GM18868 (cell line): ENCODE data around the gene CAMKV.
"Not testable (repeated sequence)": the region's sequence is repeated elsewhere in the genome, so short reads cannot be mapped to it uniquely, and the experiment has no call there.

Source experiments
- ATAC-seq: cut with Tn5 transposase; IDR thresholded peaks from one replicate; pipeline ENCODE4 v1.9.1; 2021; ENCODE audit warnings: mild to moderate bottlenecking, moderate library complexity; ENCODE audit not compliant: unreplicated experiment

Gene CAMKV

DNA sequence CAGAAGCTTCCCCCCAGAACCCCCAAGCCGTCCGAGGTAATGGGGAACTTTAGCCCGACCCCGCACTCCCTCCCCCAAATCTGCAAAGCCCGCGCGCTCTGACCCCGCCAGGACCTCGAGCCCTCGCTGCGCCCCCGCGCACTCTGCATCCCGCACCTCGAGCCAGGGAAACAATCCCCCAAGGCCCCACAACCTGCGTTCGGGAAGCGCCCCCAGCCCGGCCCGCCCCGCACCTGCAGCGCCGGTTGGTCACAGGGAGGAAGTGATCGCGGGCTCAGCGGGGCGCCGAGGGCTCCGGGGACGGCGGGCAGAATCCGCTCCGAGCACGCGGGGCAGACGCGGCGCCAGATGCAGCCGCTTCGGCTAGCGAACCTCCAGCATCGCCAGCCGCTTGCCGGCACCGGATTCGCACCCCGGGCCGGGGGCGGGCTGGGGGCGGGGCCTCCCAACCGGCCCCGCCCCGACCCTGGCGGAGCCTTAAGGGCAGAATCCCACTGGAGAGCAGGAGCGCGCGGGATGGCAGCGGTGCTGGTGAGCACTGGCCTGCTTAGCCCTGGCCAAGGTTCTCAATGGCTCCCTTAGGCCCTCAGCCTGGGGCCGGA is at the start of gene CAMKV:
TSS of gene CAMKV (minus strand) at position 382 of the 602 bp plus-strand sequence. CDS start 7,518 bp downstream, outside the sequence.
- ATAC-seq = no peak

DNA sequence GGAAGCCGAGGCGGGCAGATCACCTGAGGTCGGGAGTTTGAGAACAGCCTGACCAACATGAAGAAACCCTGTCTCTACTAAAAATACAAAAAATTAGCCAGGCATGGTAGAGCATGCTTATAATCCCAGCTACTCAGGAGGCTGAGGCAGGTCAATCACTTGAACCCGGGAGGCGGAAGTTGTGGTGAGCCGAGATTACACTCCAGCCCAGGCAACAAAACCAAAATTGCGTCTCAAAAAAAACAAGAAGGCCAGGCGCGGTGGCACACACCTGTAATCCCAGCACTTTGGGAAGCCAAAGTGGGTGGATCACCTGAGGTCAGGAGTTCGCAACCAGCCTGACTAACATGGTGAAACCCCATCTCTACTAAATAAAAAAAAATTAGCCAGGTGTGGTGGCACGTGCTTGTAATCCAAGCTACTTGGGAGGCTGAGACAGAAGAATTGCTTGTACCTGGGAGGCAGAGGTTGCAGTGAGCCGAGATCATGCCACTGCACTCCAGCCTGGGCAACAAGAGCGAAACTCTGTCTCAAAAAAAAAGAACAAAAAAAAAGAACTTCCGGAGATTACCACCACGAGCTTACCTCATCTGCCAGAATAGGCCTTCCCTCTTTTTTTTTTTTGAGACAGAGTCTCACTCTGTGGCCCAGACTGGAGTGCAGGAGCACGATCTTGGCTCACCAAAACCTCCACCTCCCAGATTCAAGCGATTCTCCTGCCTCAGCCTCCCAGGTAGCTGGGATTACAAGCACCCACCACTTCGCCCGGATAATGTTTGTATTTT is 48.3 kb upstream of the CAMKV start:
- not testable (repeated sequence) for ATAC-seq

DNA sequence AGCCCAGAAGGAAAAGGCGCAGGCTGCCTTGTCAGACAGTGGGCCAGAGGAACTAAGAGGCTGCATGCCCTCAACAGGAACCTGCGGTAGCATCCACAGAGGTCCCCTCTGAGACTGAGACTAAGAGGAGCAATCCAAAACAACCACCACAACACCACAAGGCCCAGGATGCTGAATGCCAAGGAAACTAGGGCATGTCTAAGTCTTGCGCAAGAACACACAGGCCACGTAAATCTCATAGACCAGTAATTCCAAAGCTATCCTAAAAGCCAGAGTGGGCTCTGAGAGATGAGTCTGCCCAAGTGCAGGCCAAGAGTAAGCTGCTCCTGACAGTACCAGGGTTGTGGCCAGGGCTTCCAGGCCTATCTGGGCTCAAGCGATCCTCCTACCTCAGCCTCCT is 47.0 kb upstream of the CAMKV start:
- ATAC-seq = no peak

GRCh38 chr3:49914906-49915305 is 45.2 kb upstream of the CAMKV start:
- no peak for ATAC-seq

DNA sequence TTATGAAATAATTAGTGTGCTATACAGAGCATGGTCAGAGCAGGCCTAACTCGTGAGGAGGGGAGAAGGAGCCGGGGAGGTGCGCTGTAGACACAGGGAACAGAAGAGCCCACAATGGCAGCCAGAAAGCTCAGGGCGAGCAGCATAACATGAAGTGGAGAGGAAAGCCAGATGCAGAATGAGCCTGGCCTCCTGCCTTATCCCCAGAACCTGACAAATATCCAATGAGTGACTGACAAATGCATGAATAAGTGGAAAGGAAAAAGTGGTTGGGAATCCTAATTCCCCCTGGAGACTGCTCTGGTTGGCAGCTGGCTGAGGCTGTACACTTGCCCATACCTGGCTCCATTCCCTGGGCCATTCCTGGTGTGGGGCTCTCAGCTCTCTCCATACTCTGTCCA is 43.2 kb upstream of the CAMKV start:
- ATAC-seq = no peak

GRCh38 chr3:49911611-49912010 is 41.9 kb upstream of the CAMKV start:
- ATAC-seq = no peak

DNA sequence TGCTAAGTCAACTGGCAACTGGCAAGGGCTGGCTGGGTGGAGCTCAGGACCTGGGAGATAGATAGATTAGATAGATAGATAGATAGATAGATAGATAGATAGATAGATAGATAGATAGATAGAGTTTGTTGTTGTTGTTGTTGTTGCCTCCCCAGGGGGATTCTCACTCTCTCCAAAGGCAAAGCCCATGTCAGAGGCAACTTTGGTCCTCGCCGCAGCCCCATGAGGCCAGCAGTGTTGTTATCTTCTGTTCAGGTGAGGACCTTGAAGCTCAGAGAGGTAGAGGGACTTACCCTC is 41.4 kb upstream of the CAMKV start:
- no peak for ATAC-seq

DNA sequence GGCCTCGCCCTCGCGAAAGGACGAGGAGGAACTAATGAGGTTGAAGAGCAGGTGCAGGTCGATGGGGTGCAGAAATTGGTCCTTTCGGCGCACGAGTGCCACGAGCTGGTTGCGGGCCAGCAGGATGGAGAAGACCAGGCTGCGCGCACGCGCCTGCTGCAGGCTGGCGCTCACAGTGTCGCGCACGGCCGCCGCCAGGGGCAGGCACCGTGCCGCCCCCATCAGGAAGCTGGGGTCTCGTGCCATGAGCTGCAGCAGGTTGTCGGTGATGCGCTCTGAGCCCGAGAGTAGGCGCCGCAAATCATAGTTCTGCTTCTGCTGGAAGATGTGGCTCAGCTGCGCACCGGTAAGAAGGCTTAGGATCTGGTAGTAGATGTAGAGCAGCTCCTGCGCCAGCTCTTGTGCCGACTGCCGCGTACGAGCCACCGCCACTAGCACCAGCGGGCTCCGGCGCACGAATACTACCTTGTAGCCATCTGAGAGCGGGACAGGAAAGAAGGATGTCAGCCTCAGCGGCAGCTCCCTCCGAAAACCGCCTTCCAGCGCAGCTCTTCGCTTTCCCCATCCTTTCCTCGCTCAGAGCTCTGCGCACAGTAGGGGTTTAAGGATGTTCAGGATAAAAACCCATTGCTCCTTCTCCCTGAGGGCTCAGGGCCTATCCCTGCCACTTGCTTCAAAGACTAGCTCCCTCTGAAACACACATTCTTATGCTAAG is 40.9 kb upstream of the CAMKV start:
- no peak for ATAC-seq

DNA sequence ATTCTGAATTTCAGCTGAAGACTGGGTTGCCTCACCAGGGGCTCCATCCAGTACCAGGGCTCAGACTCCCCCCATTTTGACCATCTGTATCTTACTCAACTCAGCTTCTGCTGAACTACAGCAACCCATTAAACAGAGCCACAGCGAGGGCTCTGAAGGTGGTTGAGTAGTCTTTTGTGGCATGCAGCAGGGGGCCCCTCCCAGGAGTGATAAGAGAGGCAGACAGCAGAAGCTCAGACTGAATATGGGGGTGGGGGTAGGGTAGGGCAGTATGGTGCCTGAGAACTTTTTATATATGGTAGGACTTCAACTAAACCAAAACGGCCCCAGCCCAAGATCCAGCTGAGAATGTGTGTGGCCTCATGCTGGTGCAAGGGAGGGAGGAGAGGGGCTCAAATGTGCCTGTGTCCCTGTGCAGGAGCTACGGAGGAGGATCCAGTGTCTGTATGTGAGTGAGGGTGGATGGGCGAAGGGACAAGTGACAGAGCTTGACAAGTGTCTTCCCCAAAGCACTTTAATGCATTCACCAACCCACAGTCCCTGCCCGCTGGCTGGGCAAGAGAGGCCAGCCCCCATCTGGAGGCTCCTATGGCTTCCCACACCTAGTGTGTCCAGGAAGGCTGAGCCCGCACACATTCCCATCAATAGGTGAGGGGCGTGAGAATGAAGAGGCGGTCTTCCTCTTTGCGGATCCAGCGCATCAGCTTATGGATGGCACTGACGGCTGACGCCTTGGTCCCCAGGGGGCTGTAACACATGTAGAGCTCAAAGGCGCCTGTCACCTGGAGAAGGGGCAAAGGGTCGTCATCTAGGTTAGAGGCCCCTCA is 38.9 kb upstream of the CAMKV start:
- no peak for ATAC-seq

DNA sequence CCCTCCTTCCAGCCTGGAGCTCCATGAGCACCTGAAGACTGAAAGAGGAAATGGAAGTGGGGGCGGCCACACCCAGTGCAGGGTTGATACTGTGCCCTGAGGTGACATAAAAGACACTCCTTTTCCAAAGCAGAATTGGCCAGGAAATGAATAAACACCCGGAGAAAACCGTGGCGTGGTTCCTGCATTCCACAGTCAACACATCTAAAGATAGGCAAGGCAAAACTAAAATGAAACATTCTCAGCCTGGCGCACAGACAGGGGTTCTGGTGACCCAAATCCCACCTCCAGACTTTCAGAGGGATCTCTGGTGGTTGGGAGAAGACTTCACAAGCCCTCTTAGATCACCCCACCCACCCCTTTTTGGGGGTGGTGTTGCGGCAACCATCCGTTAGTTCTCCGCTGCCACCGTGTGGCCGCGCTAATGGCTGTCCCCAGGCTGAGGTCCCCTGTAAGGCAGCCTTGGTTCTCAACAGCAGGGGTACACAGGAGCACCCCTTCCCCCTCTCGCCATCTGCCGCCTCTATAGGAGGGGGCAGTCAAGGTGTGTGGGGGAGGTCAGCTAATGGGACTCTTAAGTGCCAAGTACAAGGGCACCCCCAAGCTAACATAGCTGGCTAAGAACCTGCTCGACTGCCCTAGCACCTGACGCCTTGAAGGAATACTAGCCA is 36.5 kb upstream of the CAMKV start:
- no peak for ATAC-seq

DNA sequence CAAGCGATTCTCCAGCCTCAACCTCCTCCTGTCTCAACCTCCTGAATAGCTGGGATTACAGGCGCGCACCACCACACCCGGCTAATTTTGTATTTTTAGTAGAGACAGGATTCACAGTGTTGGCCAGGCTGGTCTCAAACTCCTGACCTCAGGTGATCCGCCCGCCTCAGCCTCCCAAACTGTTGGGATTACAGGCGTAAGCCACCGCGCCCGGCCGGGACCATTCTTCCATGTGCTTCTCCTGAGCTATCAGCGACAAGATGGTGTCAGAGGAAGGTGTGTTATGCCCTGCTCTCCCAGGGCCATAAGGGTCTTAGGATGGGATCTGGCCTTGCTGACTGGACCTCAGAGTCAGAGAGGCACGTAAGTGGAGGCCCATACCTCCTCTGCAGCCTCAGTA is 34.7 kb upstream of the CAMKV start:
- ATAC-seq = not testable (repeated sequence)

GRCh38 chr3:49903451-49904424 is 34.0 kb upstream of the CAMKV start, which contains the start of gene MST1R:
MST1R (minus strand) TSS chr3:49903873; CDS start chr3:49903609, 264 bp downstream.
- peak; percentile 76 for ATAC-seq

- ATAC-seq = no peak
Measured at GRCh38 chr3:49902511-49903345, 33.0 kb upstream of the CAMKV start.

- no peak for ATAC-seq
Measured at GRCh38 chr3:49901366-49902339, 31.9 kb upstream of the CAMKV start.

- ATAC-seq = no peak
Measured at GRCh38 chr3:49900491-49901153, 30.9 kb upstream of the CAMKV start.

DNA sequence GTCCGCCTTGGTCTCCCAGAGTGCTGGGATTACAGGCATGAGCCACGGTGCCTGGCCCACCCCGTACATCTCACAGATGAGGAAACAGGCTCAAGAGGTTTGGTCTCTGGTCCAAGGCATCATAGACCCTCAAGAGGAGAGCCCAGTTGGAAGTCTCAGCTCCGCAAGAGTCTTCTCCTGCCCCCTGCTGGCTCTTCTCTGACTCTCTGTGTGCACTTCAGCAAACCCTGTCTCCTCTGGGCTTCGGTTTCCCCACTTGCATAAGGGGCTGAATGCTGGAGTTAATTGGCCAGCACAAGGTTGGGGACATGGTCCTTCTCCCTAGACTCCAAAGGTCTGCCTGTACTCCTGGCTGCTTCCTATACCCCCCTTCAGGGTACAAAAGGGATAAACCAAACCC is 30.1 kb upstream of the CAMKV start:
- no peak for ATAC-seq

DNA sequence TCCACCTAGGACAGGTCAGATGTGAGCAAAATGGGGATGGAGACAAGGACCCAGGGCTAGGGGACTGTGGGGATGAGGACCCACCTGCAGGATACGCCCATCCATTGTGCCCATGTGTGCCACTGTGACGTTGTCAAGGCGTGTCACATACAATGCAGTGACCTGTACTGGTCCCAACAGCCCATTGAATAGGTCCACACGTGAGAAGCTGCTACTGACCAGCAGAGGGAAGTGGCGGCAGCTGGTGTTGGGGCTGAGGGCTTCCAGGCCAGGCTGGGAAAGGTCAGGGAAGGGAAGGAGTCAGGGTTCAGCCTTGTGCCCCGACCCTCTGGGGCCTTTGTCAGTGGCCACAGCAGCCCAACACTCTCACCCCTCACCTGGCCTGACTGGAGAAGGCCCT is 29.3 kb upstream of the CAMKV start:
- no peak for ATAC-seq
